DND-41 (cell line): Measurements from ENCODE around the gene ARHGAP4.

ENCODE experiments used
- EZH2 ChIP-seq: IDR thresholded peaks from 3 replicates; pipeline ENCODE4 v1.6.1; 2012; ENCODE audit warnings: borderline replicate concordance, low read depth, mild to moderate bottlenecking, moderate library complexity, low read length, inconsistent platforms; ENCODE audit not compliant: severe bottlenecking
- TF ChIP-seq, protein P1 (sequence below): IDR thresholded peaks from 2 replicates; pipeline ENCODE4 v1.5.1; 2012; ENCODE audit warnings: borderline replicate concordance, low read length, moderate library complexity, mild to moderate bottlenecking; ENCODE audit not compliant: poor library complexity, severe bottlenecking; ENCODE audit errors: extremely low read depth

DNA sequence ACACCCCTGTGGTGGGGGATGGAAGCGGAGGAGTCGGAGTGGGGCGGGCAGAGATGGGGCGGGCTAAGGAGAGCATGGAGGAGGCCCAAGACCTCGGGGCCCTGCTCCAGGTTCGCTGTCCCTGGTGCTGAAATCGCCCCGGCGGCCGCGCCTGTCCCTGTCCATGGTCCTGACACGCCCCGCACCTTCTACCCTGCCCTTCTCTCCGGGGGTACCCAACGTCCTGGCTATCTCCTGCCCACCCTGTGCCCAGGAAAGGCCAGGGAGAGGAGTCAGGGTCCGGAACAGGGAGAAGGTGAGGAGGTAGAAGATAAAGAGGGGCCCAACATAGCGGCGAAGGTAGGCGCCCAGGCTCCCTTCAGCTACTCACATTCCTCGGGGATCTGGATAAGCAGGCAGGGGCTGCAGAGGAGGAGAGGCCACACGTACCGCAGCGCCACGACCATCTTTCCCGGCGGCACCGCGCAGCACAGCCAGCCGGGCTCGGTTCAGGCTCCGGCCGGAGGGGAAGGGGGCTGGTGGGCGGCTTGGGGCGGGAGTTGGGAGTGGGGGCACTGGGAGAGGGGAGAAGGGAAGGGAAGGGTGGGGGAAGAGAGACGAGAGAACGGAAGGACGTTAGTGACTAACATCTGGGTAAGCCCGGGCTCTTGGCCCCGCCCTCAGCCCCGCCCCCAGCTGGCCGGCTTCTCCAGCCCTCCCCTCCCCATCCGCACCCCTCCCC, 50.5 kb downstream of the ARHGAP4 start:
- TF ChIP-seq, protein P1, sequence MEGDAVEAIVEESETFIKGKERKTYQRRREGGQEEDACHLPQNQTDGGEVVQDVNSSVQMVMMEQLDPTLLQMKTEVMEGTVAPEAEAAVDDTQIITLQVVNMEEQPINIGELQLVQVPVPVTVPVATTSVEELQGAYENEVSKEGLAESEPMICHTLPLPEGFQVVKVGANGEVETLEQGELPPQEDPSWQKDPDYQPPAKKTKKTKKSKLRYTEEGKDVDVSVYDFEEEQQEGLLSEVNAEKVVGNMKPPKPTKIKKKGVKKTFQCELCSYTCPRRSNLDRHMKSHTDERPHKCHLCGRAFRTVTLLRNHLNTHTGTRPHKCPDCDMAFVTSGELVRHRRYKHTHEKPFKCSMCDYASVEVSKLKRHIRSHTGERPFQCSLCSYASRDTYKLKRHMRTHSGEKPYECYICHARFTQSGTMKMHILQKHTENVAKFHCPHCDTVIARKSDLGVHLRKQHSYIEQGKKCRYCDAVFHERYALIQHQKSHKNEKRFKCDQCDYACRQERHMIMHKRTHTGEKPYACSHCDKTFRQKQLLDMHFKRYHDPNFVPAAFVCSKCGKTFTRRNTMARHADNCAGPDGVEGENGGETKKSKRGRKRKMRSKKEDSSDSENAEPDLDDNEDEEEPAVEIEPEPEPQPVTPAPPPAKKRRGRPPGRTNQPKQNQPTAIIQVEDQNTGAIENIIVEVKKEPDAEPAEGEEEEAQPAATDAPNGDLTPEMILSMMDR, result no peak
- no peak for TF ChIP-seq EZH2
